ENCODE measurements around the gene ACTBL2. TPM values are rescaled to one million over a fixed set of nuclear protein-coding genes. Genes with fewer than 3 reads are reported as not detected.

Gene ACTBL2
- total RNA-seq, 1 donor from 2014 or later: not detected

GRCh38 chr5:57448751-57449150 is 33.9 kb downstream of the ACTBL2 start:
- DNase-seq (ENCODE audit: extremely low spot score, unreplicated experiment): no peak
- no peaks in the 10 kb centered on the region for H3K36me3 Mint-ChIP-seq
- no peaks in the 10 kb centered on the region for H3K27me3 Mint-ChIP-seq
- TF ChIP-seq CTCF (conservative IDR thresholded peaks at IDR 0.05): no peak
- no peak overlapping the region for H3K4me3 Mint-ChIP-seq
- peaks cover 24% of the 10 kb centered on the region for H3K4me1 Mint-ChIP-seq (ENCODE audit: unreplicated experiment)
- peaks cover 4% of the 10 kb centered on the region for H3K9me3 Mint-ChIP-seq
- H3K27ac Mint-ChIP-seq: no peak overlapping the region

- peaks cover 24% of the 10 kb centered on the region for H3K4me1 Mint-ChIP-seq (ENCODE audit: unreplicated experiment)
- no peak for DNase-seq (ENCODE audit: extremely low spot score, unreplicated experiment)
- H3K27ac Mint-ChIP-seq: no peak overlapping the region
- H3K27me3 Mint-ChIP-seq: no peaks in the 10 kb centered on the region
- H3K9me3 Mint-ChIP-seq: peaks cover 4% of the 10 kb centered on the region
- TF ChIP-seq CTCF (conservative IDR thresholded peaks at IDR 0.05): no peak
- no peaks in the 10 kb centered on the region for H3K36me3 Mint-ChIP-seq
- no peak overlapping the region for H3K4me3 Mint-ChIP-seq
Measured at GRCh38 chr5:57448287-57448686, 34.3 kb downstream of the ACTBL2 start.

GRCh38 chr5:57447658-57448057 is 35.0 kb downstream of the ACTBL2 start:
- no peaks in the 10 kb centered on the region for H3K36me3 Mint-ChIP-seq
- TF ChIP-seq CTCF (conservative IDR thresholded peaks at IDR 0.05): no peak
- H3K4me3 Mint-ChIP-seq: no peak overlapping the region
- H3K27ac Mint-ChIP-seq: no peak overlapping the region
- no peak for DNase-seq (ENCODE audit: extremely low spot score, unreplicated experiment)
- H3K4me1 Mint-ChIP-seq (ENCODE audit: unreplicated experiment): peaks cover 28% of the 10 kb centered on the region
- H3K27me3 Mint-ChIP-seq: no peaks in the 10 kb centered on the region
- peaks cover 4% of the 10 kb centered on the region for H3K9me3 Mint-ChIP-seq

- Mint-ChIP-seq H3K4me3 (no peak overlapping the region), H3K9me3 (peaks cover 4% of the 10 kb centered on the region), H3K27ac (no peak overlapping the region), H3K27me3 (no peaks in the 10 kb centered on the region), H3K36me3 (no peaks in the 10 kb centered on the region), H3K4me1 (ENCODE audit: unreplicated experiment) (peaks cover 34% of the 10 kb centered on the region)
- no peak for DNase-seq (ENCODE audit: extremely low spot score, unreplicated experiment)
- no peak for TF ChIP-seq CTCF (conservative IDR thresholded peaks at IDR 0.05)
Measured at GRCh38 chr5:57446966-57447365, 35.6 kb downstream of the ACTBL2 start.

GRCh38 chr5:57445705-57446037 is 36.9 kb downstream of the ACTBL2 start:
- peaks cover 4% of the 10 kb centered on the region for H3K9me3 Mint-ChIP-seq
- H3K36me3 Mint-ChIP-seq: no peaks in the 10 kb centered on the region
- H3K4me1 Mint-ChIP-seq (ENCODE audit: unreplicated experiment): peaks cover 32% of the 10 kb centered on the region
- H3K4me3 Mint-ChIP-seq: no peak overlapping the region
- DNase-seq (ENCODE audit: extremely low spot score, unreplicated experiment): no peak
- H3K27me3 Mint-ChIP-seq: no peaks in the 10 kb centered on the region
- no peak overlapping the region for H3K27ac Mint-ChIP-seq
- TF ChIP-seq CTCF (conservative IDR thresholded peaks at IDR 0.05): no peak

Data from type B pancreatic cell (in vitro differentiated cells).